Measurements from ENCODE around the gene CATSPERB.
"Not testable (repeated sequence)": the region's sequence is repeated elsewhere in the genome, so short reads cannot be mapped to it uniquely, and the experiment has no call there.

CATSPERB gene, protein sequence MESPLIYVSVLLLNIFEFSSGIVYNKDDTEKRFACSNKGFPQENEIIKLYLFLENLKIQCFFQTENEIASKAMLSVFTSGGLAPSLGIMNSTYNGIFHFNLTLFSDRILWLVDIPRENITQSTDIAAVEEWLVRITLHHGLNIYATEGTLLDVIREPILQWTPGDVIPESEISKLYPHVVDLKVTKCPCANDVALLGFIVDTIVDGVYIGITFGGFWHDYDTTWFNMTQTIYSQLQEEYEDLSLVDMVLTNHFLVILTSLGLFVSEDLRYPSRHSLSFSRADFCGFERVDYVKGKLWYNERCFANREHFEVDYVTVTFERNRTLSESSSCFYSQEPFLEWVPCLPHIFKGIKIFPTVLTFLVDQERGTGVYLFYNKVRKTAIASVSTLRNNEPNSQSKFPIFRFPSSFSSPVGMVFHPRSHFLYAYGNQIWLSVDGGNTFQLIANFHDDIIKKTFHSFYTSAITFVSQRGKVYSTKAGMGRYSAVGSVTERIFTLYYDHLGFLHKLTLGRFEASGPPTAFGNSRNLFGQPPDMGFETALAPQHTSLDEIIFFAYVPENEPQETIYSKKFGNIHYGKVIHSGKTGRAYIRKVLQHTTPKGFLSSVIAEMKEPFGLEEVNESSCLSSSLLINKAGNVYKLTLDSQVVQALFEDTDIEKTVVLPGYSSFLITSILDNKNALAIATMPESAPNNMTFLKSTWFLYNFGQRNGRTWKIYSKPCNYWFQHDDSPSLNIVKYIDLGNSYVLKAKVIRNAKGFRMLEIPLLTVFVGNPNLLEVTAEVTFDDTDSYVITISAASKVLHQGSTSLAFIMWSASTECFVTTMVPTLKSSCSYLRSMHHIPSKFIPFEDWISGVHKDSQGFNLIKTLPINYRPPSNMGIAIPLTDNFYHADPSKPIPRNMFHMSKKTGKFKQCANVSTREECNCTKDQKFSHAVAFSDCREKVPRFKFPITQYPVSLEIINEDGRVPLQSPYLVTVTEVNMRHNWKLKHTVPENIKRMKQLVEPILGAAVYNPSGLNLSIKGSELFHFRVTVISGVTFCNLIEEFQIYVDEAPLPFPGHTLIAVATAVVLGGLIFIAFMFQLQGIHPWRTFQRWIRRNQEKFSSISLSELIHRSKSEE

DNA sequence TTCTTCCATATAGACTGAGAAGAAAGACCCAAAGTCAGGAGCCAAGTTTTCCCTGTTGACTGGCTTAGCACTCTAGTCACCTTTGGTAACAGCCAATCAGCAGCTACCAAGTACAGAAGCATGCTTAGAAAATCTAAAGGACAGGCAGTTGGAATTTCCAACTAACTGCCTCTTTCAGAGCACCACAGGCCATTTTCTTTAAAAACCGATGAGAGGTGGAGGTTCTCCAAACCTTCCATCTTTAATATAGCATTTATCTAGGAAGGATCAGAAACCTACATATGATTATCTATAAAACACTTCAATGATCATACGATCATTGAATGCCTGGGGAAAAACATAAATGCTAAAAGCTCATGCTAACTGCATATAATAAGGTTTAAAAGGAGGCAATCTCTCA is at the start of gene CATSPERB:
Gene CATSPERB, minus strand, starts transcription at position 101 of the 400 bp plus-strand sequence. CDS start 2,607 bp downstream, outside the sequence.
- no peak for DNase-seq

DNA sequence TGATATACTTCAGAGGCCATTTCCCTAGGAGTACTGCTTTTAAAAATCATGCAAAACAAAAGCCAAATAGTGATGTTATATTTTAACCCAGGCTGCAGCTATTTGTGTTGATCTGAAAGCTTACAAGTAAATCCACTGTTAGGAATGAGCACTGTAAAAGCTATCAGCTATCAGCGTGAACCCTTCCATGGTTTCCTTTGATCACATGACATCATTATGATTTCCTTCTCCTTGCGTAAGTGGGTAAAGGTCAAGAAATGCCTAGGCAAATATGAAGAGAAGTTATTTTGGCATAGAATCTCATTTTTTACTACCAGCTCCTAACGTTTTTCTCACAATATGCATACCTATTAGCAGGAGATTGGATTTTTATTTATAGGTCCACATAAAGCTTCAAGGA is 48.6 kb upstream of the CATSPERB start:
- no peak for DNase-seq

DNA sequence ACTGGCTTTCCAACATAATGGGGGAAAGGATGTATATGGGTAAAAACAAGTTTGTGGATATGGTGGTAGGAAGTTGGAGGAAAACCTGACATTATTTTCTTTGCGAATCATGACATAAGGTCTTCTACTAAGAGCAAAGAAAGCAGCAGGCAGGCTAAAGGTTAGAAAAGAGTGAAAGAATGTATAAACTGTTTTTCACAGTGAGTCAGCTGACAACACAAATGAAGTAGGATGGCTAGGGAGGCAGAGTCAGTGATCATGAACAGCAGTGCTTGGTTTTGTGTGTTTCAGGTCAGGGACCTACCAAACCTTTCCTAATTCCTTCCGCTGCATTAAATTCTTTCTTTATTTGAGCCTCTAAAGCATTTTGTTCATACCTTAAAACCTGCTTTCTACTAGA is 46.3 kb upstream of the CATSPERB start:
- DNase-seq = no peak

DNA sequence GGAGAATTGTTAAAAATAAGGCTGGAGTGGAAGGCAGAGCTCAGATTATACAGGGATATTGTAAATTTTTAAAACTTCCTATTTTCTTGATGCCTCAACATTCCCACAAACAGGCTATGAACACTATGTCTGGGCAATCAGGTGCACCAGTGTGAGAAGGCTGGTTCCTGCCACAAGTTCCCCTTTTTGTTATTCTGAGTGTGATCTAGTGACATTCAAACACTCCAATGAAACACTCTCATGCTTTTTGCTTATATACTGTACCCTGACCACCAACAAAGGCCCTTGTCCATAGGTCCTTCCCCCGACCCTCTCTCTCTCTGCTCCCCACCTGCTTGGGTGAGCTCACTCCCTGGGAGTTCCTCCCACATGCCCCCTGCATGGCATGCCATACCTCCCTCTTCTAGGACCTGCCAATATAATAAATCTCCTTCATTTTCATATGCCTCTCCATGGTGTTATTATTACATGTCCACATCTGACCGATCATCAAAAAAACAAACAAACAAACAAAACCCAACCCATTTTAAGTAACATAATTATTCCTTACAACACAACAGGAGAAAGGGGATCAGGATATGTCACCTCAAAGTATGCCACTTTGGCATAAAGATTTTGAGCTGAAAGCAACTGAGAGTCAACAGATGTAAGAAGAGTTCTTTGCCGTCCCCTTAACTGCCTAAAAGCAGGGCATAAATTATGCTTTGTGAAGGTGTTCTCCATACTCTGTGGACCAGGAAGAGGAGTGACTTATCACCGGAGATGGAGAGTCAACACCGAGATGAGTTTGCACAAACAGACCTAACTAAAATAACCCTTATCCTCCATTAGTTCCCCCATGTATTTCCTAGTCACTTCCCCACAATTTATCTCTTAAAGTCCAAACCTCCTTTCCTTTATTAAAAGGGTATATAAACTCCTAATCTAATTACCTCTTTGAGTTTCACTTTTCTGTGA is 42.5 kb upstream of the CATSPERB start:
- no peak for DNase-seq

DNA sequence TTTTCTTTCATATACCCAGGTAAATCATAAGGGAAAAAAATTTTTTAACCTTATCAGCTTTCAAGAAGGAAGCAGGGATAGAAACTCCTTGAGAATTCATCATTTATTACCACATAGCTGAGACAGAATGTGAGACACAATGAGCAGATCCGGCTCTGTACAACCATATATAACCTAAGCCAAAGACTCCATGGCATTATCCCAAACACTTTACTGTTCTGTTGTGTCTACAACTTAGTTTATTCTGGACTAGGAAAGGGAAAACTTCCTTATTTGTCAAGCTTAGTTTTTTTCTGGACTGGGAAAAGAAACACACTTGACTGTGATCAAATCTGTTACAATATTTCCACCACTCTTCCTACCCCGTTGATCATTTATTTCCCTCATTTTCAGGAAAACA is 38.3 kb upstream of the CATSPERB start:
- DNase-seq = no peak

DNA sequence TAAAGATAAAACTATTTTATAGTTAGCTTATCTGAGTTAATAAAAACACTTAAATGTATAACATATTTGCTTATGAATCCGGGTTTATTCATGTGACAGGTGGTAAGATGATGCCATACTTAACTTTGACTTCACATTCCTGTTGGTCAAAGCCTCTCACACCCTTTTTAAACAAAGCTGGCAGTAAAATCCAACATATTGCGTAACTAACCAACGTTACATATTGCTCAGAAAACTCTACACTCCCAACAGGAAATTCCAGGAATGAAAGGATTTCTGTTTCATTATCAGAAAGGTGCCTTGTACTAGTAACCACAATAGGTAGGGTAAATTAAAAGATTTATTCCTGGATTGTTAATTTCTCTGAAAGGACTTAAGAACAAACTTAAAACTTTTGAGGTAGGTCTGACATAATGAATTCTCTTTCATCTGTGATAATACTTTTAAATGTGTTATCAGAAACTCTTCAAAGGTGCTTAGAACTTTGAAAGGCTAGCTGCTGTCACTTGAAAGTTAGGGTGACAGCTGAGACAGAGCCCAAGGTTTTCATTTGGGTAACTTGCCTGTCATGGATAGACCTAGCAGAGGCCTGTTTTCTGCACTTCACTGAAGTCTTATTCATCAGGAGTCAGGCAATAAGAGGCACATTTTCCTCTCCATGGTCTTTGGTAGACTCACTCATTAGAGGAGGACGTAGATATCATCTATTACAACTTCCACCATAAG is 23.8 kb upstream of the CATSPERB start:
- no peak for DNase-seq

DNA sequence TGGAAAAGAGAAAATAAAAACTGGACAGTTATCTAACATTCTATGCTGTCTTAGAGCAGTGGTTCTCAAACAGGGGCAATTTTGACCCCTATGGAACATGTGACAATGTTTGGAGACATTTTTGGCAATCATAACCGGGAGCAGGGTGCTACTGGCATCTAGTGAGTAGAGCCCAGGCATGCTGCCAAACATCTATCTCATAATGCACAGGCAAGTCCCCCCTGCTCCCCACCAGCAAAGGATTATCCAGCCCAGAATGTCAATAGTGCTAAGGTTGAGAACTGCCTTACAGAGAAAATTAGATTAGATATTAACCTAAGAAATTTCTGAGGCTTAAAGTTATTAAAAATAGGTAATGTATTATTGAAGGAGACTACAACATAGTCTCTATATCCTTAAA is 22.9 kb upstream of the CATSPERB start:
- DNase-seq = no peak

DNA sequence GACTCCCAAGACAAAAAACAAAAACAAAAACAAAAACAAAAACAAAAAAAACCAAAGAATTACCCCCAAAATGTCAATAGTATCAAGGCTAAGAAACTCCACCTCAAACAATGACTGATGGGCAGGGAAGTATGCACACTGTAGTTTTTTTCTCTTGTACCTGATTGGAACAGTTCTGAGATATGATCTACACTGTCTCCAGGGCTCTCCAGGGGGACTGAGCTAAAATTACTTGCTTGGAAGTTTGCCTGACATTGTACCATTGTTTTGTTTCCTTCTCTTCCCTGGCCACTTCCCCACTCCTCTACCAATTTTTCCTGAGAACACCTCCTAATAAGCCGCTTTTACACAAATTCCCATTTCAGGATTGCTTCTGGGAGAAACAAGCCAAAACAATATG is 22.3 kb upstream of the CATSPERB start:
- DNase-seq = no peak

DNA sequence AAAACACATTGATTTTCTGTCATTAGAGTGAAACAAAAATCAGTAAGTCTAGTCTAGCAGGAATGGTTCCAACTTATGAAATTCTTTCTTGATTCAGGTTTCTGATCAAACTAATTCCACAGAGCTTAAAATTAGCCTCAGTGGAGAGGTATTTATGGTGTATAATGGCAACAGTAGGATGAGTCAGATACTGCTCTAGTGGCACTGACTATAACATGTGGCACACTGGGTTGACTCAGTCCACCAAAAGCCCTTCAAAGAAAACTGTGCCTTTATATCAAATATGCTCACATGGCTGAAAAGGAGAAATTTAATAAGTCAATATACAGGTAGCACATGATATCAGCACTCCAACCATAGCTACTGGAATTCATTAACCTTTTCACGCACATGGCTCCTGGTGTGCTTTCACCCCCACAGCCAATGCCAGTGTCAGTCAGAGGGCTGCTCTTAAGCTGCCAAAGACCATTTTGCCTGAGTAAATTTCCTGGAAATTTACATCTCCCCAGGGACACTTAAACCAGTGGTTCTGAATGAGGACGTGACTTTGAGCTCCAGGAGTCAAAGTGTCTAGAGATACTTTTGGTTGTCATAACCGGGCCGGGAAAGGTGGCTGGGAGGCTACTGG is 21.7 kb upstream of the CATSPERB start:
- no peak for DNase-seq

DNA sequence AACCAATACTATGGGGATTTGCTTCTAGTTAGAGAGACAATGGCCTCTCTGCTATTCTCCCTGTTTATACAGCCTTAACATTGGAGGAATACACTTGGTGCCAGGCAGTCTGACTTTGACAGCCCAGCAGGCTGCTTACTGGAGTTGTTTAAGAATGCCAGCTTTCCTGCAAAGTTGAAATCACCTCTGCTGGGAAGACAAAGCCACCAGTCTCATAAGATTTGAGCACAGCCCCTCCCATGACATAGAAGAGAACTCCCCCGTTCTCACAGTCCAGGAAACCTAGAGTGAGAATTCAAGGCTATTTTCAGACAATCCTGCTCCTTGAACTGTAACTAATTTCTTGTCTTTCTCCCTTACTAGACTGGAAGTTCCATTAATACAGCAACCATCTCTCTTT is 21.1 kb upstream of the CATSPERB start:
- no peak for DNase-seq

DNA sequence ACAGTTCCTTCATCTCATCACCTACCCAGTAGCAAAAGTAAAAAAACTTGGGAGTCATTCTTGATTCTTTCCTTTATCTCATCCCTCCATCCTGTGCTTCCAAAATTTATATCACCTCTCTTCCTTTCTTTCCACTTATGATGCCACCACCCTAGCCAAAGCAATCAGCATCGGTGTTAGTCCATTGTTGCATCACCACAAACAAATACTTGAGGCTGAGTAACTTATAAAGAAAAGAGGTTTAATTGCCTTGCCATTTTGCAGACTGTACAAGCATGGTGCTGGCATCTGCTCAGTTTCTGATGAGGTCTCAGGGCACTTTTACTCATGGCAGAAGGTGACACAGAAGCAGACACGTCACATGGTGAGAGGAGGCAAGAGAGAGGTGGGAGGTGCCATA is 19.8 kb upstream of the CATSPERB start:
- DNase-seq = no peak

DNA sequence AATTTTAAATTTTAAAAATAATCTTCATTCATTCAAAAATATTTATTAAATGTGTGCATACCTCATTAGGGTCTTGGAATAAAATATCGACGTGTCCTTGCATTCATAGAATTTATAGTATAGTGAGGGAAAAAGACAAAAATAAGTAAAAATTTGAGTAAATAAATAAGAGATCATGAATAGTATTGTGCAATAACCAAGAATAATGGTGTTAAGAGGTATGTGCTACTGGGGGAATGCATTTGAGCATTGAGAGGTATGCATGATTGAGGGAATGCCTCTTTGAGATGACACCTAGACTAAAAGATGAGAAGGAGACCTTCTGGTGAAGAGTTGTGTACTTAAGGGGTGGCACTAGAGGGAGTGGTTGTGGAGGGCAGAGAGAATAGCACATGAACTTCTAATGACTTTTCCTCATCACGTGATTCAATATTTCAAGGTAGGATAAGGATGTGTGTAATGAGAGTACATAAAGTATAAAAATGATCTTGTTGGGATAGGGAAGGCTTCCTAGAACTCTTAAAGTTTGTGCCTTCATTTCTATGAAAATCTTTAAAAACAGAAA is 18.8 kb upstream of the CATSPERB start:
- no peak for DNase-seq

DNA sequence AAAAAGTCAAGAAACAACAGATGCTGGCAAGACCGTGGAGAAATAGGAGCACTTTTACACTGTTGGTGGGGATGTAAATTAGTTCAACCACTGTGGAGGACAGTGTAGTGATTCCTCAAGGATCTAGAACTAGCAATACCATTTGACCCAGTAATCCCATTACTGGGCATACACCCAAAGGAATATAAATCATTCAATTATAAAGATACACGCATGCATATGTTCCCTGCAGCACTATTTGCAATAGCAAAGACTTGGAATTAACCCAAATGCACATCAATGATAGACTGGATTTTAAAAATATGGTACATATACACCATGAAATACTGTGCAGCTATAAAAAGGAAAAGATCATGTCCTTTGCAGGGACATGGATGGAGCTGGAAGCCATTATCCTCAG is 18.0 kb upstream of the CATSPERB start:
- DNase-seq = no peak

DNA sequence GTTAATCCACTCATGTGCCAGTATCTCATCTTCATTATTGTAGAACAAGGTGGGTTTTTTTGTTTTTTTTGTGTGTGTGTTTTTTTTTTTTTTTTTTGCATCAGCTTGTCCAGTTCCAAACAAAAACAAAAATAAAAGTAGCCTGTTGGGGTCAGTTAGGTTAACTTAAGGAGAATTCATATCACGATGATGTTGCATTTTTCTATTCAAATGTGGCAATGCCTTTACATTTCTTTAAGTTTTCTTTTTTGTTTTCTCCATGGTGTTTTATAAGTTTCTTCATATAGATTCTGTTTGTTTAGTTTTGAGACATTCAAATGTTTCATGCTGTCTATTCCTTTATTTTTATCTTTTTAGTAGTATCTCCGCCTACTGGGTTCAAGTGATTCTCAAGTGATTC is 16.2 kb upstream of the CATSPERB start:
- DNase-seq = no peak

DNA sequence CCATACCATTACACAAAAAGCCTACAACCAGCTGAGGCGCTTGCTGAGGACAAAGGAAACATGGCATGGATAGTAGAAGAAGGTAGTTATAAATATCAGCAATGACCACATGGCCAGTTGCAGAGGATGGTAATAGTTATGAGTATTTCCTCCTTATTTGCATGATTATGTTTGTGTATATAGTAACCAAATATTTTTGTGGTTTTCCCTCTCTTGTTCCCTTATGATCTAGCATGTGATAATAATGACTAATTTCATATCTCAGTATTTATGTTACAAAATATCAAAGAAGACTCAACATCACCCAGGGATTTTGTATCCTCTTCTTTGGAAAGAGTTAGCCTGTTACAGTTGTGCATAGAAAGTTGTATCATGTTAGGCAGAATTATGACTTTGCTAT is 13.5 kb upstream of the CATSPERB start:
- DNase-seq = no peak

DNA sequence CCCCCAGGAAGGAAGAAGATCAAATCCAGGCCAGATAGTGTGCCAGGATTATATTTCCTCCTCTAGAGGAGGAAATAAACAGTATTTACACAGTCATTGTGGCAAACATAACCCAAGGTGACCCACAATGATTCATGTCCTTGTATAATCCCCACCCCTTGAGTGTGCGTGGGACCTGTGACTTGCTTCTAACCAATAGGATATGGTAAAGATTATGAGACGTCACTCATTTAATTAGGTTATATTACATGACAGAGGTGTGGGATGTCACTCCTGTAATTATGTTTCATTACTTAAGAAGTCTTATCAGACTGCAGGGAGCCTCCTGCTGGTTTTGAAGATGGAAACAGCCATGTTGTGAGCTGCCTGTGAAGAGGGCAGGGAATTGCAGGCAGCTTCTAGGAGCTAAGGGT is 12.2 kb upstream of the CATSPERB start:
- no peak for DNase-seq

DNA sequence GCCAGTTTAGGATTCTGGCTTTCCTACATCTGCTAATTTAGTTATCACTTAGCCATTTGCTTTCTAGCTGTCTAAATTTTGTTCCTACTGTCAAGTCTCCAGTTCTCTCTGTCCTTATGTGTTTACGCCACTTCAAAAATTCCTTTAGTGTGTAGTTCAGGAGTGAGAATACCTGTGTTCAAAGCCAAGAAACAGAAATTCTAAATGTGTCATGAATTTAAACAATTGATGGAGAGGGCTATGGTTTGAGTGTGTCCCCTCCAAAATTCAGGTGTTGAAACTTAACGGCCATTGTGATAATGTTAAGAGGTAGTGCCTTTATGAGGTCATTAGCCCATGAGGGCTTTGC is 11.4 kb upstream of the CATSPERB start:
- DNase-seq = no peak

DNA sequence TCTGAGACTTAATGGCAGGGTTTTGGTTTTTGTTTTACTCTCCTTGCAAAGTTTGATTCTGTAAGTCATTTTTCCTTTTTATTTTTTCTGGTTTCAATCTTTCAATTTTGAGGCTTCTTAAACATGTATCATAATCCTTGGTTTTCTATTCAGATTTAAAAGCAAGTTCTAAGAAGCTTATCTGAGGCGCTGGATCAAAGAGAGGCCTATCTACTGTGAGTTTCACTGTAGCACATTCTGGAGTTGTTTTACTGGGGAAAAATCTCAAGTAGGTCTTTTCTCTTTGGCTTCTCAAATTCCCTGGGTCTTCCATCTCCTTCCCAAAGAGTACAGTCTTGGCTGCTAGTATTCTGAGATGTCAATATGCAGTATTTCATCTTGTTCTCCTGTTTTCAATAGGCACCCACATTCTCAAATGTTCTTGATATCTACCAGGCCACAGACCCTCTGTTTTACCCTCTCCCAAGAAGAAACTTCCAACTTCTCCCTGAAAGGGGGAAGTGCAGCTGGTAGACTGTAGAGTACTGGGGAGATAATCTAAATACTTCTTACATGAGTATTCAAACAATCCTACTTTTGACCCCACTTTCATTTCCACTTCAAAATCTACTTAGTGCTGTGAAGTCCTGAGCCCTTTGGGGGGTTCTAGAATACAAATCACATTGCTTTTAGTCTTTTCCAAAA is 10.9 kb upstream of the CATSPERB start:
- DNase-seq = no peak

DNA sequence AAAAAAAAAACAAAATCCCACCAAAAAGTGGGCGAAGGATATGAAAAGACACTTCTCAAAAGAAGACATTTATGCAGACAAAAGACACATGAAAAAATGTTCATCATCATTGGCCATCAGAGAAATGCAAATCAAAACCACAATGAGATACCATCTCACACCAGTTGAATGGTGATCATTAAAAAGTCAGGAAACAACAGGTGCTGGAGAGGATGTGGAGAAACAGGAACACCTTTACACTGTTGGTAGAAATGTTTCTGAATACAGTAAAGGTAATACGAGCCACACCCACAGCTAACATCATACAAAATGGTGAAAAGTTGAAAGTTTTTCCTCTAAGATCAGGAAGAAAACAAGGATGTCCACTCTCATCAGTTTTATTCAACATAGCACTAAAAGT is 8.0 kb upstream of the CATSPERB start:
- DNase-seq = not testable (repeated sequence)

DNA sequence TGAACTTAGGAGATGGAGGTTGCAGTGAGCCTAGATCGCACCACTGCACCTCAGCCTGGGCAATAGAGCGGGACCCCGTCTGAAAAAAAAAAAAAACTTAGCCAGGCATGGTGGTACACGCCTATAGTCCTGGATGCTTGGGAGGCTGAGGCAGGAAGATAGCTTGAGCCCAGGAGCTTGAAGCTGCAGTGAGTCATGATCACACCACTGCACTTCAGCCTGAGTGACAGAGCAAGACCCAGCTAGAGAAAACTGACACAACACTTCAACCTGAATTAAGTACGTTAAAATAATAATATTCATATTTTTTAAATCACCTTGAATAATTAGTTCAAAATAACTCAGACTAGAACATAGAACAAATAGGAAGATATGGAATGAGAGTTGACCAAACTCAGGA is 5.7 kb upstream of the CATSPERB start:
- no peak for DNase-seq
